SKM-1 treated with dmso at 0.1 percent for 144 hours (cell line): ENCODE results near the gene ZNF431.
"Not testable (repeated sequence)": the region's sequence is repeated elsewhere in the genome, so short reads cannot be mapped to it uniquely, and the experiment has no call there.

Experiments
- DNase-seq: peaks from one replicate; lab custom pipeline; 2025; ENCODE audit not compliant: unreplicated experiment; lab: John Stamatoyannopoulos, UW

The ZNF431 gene

DNA sequence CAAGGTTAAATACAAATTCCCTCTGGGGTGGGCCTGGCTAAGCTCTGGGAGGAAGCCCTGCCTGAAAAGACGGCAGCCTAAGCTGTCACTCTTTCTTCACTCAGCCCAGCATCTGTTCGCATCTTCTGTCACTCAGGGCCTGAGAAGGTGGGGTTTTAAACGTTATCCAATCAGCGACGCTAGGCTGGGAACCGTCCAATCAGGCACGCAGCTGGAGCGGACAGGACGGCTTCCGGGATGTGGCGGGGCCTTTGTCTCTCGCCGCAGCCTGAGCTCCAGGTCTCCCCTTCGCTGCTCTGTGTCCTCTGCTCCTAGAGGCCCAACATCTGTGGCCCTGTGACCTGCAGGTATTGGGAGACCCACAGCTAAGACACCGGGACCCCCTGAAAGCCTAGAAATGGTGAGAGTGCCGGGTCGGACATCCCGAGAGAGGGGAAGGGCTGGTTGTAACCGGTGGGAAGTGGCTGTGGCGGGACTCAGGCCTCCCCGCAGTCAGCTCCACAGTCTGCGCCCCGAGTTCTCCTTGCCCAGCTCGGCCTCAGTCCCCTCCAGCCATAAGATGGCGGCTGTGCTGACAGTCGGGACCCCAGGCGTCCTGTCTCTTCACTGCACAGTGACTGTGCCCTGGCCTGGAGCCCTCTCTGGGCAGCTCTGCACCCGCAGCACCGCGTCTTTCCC lies at the start of gene ZNF431:
Gene ZNF431, plus strand, starts transcription at position 254 of the 678 bp plus-strand sequence. Its CDS starts 144 bp downstream, at position 398.
- peak; percentile 94 for DNase-seq

- DNase-seq = no peak
These were observed 49.7 kb upstream of the ZNF431 start for GRCh38 chr19:21092109-21092508.

DNA sequence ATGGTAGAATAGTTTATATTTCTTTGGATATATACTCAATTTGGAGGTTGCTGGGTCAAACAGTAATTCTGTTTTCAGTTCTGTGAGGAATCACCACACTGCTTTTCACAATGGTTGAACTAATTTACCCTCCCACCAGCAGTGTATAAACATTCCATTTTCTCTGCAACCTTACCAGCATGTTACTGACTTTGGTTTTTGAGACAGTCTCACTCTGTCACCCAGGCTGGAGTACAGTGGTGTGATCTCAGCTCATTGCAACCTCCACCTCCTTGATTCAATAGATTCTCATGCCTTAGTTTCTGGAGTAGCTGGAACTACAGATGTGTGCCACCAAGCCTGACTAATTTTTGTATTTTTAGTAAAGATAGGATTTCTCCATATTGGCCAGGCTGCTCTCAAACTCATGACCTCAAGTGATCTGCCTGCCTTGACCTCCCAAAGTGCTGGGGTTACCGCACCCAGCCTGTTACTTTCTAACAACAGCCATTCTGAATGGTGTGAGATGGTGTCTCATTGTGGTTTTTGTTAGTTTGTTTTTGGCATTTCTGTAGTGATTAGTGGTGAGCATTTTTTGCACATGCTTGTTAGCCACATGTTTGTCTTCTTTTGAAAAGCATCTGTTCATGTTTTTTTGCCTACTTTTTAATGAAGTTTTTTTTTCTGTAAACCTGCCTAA lies 47.4 kb upstream of the ZNF431 start:
- DNase-seq = no peak

GRCh38 chr19:21098291-21098690 lies 43.5 kb upstream of the ZNF431 start:
- DNase-seq = no peak

DNA sequence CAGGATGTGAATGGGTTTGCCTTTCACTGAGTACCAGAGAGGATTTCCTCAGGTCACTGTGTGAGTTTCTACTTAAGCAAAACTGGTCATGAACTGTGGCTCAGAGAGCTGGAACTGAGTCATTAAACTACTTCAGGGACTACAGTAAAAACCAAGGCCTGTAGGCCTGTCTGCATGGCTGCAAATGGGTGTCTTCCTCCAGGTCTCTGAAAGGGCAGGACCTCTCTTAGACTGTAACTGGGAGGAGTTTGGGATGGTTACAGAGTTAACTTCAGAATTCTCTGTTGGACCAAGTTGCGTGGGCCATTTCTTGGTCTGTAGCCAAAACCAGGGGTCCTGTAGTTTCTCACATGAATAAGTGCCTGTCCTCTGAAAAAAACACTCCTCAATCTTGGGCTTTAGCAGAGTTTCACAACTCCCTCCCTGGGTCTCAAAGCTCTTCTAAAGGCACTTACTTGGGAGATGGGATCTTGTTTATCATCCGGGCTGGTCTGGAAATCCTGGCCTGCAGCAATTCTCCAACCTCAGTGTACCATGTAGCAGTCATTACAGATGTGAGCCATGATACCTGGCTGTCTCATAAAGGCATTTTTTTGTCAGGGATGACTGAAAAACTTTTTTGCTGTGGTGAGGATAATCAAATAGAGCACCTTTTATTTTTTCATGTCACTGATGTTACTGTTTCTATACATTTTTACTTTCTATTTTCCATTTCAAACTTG lies 40.2 kb upstream of the ZNF431 start:
- DNase-seq = no peak

DNA sequence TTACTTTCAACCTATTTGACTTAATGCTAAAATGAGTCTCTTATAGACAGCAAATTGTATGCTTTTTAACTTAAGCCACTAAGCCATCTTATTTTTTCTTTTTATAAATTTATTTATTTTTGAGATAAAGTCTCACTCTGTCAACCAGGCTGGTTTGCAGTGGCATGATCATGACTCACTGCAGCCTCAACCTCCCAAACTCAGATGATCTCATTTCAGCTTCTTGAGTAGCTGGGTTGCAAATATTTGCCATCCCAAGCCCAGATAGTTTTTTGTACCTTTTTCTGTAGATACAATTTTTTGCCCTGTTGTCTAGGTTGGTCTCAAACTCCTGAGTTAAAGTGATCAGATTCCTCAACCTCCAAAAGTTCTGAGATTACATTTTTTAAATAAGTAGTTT lies 32.7 kb upstream of the ZNF431 start:
- no peak for DNase-seq

GRCh38 chr19:21110183-21110582 lies 31.7 kb upstream of the ZNF431 start:
- no peak for DNase-seq

GRCh38 chr19:21115430-21115829 lies 26.4 kb upstream of the ZNF431 start:
- no peak for DNase-seq

DNA sequence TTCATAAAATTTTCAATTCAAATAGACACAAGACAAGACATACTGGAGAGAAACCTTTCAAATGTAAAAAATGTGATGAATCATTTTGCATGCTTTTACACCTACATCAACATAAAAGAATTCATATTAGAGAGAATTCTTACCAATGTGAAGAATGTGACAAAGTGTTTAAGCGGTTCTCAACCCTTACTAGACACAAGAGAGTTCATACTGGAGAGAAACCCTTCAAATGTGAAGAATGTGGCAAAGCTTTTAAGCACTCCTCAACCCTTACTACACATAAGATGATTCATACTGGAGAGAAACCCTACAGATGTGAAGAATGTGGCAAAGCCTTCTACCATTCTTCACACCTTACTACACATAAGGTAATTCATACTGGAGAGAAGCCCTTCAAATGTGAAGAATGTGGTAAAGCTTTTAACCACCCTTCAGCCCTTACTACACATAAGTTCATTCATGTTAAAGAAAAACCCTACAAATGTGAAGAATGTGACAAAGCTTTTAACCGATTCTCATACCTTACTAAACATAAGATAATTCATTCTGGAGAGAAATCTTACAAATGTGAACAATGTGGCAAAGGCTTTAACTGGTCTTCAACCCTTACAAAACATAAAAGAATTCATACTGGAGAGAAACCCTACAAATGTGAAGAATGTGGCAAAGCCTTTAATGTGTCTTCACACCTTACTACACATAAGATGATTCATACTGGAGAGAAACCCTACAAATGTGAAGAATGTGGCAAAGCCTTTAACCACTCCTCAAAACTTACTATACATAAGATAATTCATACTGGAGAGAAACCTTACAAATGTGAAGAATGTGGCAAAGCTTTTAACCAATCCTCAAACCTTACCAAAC lies 24.6 kb upstream of the ZNF431 start:
- no peak for DNase-seq

DNA sequence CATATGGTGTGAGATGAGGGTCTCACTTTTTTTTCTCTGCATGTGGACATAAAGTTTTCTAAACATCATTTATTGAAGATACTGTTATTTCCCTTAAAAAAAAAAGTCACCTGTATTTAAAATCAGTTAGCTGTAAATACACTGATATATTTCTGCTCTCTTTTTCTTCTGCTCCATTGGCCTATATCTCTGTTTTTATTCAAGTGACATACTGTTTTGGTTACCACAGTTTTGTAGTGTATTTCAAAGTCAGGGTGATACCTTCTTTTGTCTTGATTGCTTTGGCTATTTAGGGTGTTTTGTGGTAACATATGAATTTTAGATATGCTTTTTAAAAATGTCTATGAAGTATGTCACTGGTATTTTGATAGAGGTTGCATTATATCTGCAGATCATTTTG lies 15.8 kb upstream of the ZNF431 start:
- no peak for DNase-seq

DNA sequence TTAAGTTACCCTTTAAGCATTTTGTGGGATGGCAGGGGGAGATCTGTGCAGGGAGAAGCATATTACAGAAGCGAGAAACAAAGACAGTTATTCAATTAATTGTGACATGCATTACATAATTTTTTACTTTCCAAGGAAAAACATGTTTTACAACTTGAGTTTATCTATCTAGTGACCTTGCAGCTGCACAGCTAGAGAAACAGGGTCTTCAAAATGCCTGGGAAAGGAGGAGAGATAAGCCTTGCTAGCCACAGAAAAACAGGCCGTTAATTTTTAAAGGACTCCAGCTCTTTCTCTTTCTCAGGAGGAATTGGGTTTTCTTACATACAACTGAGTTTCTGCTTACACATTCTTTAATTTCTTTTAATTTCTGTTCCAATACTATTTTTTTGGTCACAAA lies 14.8 kb upstream of the ZNF431 start:
- DNase-seq = no peak

GRCh38 chr19:21127898-21128297 lies 13.9 kb upstream of the ZNF431 start:
- DNase-seq = no peak

DNA sequence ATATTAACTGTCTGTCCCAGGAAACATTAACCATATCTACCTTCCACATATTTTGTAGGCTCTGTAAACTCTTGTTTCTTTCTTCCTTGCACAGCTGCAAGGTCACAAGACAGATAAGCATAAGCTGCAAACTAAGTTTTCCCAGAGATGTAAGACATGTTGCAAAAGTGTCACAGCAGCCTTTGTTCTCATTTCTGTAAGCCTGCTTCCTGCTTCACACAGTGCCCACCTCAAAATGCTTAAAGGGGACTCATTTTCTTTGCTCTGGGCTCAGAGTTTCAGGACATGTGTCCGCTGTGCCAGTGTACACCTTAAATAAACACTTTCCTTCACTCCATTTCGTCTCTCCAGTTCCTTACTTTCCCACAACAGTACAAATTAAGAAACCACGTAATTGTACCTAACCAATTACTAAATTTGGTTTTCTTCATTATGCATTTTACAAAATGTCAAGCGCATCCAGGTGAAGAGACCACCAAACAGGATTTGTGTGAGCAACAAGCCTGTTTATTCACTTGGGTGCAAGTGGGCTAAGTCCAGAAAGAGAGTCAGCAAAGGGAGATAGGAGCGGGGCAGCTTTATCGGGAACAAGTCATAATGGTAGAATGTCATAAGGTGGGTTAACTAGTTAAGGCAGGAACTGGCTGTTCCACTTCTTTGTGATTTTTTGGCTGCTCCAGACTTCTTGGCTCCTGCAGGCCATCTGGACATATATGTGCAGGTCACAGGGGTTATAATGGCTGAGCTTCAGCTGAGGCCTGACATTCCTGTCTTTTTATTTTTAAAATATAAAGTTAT lies 12.7 kb upstream of the ZNF431 start:
- DNase-seq = no peak

DNA sequence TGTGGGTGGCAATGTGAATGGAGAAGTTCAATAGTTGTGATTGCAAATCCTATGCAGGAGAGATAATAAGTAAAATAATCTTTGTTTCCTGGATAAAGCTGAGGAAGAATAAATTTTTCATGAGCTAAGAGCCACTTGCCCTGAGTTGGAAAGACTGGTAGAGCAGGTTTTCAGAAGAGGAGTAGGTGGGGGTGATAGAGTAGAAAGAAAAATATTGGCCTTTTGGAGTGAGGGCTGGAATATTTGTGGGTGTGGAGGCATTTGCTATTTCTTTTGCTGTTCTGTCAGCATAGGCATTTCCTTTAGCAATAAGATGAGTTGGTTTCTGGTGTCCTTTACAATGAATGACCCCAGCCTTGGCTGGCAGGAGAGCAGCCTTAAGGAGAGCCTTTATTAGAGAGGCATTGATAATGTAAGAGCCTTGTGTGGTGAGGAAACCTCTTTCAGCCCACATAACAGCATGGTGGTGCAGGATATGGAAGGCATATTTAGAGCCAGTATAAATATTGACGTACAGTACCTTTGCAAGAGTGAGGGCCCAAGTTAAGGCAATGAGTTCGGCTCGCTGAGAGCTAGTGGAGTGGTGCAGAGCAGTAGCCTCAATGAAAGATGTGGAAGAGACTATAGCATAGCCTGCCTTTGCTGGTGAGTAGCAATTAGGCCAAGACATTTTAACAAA lies 11.6 kb upstream of the ZNF431 start:
- no peak for DNase-seq

DNA sequence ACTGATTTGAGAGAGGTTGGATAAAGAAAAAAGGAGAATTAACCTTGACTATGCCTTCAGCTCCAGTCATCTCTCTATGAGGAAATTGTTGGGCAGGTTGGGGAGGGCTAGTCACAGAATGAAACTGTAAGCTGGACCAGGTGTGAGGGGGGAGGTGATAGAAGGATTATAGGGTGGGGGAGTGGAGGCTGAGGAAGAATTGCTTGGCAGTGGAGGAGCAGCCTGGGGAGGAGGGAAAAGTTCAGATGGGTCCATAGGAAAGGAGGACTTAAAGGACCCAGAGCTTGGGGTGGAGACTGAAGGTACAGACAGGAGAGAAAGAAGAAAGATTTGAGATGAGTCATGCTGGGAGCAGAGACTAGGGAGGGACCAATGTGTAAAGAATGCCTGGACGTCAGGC lies 8.2 kb upstream of the ZNF431 start:
- DNase-seq = no peak

DNA sequence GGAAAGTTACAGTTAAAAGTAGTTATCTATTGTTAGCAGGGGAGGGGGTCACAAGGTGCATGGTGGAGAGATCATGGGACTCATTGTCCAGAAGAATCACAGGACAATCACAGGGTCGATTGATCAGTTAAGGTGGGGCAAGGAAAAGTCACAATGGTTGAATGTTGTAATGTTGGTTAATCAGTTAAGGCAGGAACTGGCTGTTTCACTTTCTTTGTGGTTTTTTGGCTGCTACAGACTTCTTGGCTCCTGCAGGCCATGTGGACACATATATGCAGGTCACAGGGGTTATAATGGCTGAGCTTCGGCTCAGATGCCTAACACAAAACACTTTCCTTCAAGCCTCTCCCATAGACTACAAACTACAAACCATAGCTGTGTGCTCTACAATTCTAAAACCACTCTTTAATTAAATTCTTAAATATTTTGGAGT lies 6.9 kb upstream of the ZNF431 start:
- no peak for DNase-seq

GRCh38 chr19:21135433-21135832 lies 6.4 kb upstream of the ZNF431 start:
- DNase-seq = no peak

GRCh38 chr19:21138130-21138529 lies 3.7 kb upstream of the ZNF431 start:
- DNase-seq = no peak

DNA sequence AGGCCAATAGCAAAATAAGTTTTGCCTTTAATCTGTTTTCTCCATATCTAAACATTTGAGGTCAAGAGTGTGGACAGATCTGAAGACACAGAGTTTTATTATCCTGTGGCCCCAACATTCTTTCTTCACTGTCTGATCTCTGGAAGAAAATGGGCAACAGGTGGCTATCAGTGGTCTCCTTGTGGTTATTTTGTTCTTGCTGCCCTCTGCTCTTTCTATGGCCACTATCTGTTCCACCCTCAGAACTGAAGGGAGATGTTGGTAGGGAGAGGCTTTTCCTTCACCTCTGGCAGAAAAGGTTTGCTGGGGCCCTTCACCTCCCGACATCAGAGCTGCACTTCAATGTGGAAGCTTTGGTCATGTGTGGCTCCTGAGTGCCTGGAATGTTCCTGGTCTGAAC lies 834 bp upstream of the ZNF431 start:
- DNase-seq = not testable (repeated sequence)

- no peak for DNase-seq
These were observed 1.6 kb downstream of the ZNF431 start for GRCh38 chr19:21143428-21143827.
